ENCODE measurements around the gene KRT6C.
"Not testable (repeated sequence)": the region's sequence is repeated elsewhere in the genome, so short reads cannot be mapped to it uniquely, and the experiment has no call there.

- TF ChIP-seq CTCF (conservative IDR thresholded peaks at IDR 0.05); ZFX (IDR thresholded peaks at IDR 0.05): not testable (repeated sequence)
These were observed 18.8 kb upstream of the KRT6C start for GRCh38 chr12:52492405-52492804.

Measured in C4-2B (cell line).